Endodermal cell (in vitro differentiated cells): Measurements from ENCODE around the gene SPECC1. TPM values are rescaled to one million over a fixed set of nuclear protein-coding genes. Genes with fewer than 3 reads are reported as not detected.
"Not testable (repeated sequence)": the region's sequence is repeated elsewhere in the genome, so short reads cannot be mapped to it uniquely, and the experiment has no call there.

Experiments used
- DNase-seq: peaks from one replicate; pipeline ENCODE4 v3.0.0-alpha.2; 2017
- H3K27ac ChIP-seq: 2 replicates; pipeline ENCODE4 v1.5.1; 2013; ENCODE audit warnings: mild to moderate bottlenecking, low read depth, low read length, moderate library complexity
- H3K27me3 ChIP-seq: 2 replicates; pipeline ENCODE4 v1.6.1; 2013; ENCODE audit warnings: mild to moderate bottlenecking, low read length, moderate library complexity; ENCODE audit not compliant: insufficient read depth, control insufficient read depth, poor library complexity, severe bottlenecking
- H3K36me3 ChIP-seq: 2 replicates; pipeline ENCODE4 v1.7.0; 2013; ENCODE audit warnings: mild to moderate bottlenecking, low read length, moderate library complexity; ENCODE audit not compliant: control insufficient read depth, insufficient read depth
- H3K4me1 ChIP-seq: one replicate; pipeline ENCODE4 v1.7.0; 2013; ENCODE audit warnings: low read length; ENCODE audit not compliant: control insufficient read depth, insufficient read depth
- H3K4me3 ChIP-seq: 2 replicates; pipeline ENCODE4 v1.5.1; 2013; ENCODE audit warnings: mild to moderate bottlenecking, low read length, moderate library complexity
- H3K9ac ChIP-seq: 2 replicates; pipeline ENCODE4 v1.6.1; 2013; ENCODE audit warnings: mild to moderate bottlenecking, low read length, moderate library complexity; ENCODE audit not compliant: poor library complexity, severe bottlenecking; ENCODE audit errors: extremely low read depth
- H3K9me3 ChIP-seq: 2 replicates; pipeline ENCODE4 v1.6.1; 2013; ENCODE audit warnings: mild to moderate bottlenecking, low read length, moderate library complexity; ENCODE audit not compliant: control insufficient read depth
- H3K27ac Mint-ChIP-seq: 2 replicates; pipeline ENCODE4 v1.8.0; 2020; ENCODE audit warnings: mixed read lengths
- H3K27me3 Mint-ChIP-seq: 2 replicates; pipeline ENCODE4 v1.8.0; 2021; ENCODE audit warnings: mild to moderate bottlenecking, mixed read lengths; ENCODE audit not compliant: insufficient read depth
- H3K36me3 Mint-ChIP-seq: 2 replicates; pipeline ENCODE4 v1.8.0; 2020; ENCODE audit warnings: low read depth, mixed read lengths
- H3K4me1 Mint-ChIP-seq: 2 replicates; pipeline ENCODE4 v1.8.0; 2020; ENCODE audit warnings: mixed read lengths
- H3K4me3 Mint-ChIP-seq: 2 replicates; pipeline ENCODE4 v1.8.0; 2020; ENCODE audit warnings: mild to moderate bottlenecking, moderate library complexity, mixed read lengths
- H3K9me3 Mint-ChIP-seq: 2 replicates; pipeline ENCODE4 v1.8.0; 2020; ENCODE audit warnings: mild to moderate bottlenecking, mixed read lengths
- WGBS, 2 experiments: methylation state at CpG; one replicate each; pipeline versions ENCODE4 v1.1.5 to v1.1.7; 2013; ENCODE audit warnings: missing lambda C conversion rate in 2 of 2, mixed read lengths in 1 of 2; ENCODE audit not compliant: insufficient coverage in 1 of 2, insufficient read length in 1 of 2; 5-methylcytosine and 5-hydroxymethylcytosine counted together
- total RNA-seq, 2 donors: library from RNA; stranded (reverse); fragmentation: NEBNext Ultra II Directional in 1 of 2; extraction: Animal tissue kit (Norgen Biotek cat#: 25700) in 1 of 2; gene quantifications; 2 replicates in 1 of 2; 3 replicates in 1 of 2; pipeline ENCODE4 v1.2.1, GENCODE V29; 2021
- TF ChIP-seq, protein P1 (sequence below): fragments of 200-600 bp; sonication (generic); conservative IDR thresholded peaks from 2 replicates; pipeline ENCODE4 v1.5.0; 2021; ENCODE audit warnings: antibody characterized with exemption, mild to moderate bottlenecking

The SPECC1 gene
- total RNA-seq, 2 donors from 2014 or later, result 48.7 to 60.6 TPM

DNA sequence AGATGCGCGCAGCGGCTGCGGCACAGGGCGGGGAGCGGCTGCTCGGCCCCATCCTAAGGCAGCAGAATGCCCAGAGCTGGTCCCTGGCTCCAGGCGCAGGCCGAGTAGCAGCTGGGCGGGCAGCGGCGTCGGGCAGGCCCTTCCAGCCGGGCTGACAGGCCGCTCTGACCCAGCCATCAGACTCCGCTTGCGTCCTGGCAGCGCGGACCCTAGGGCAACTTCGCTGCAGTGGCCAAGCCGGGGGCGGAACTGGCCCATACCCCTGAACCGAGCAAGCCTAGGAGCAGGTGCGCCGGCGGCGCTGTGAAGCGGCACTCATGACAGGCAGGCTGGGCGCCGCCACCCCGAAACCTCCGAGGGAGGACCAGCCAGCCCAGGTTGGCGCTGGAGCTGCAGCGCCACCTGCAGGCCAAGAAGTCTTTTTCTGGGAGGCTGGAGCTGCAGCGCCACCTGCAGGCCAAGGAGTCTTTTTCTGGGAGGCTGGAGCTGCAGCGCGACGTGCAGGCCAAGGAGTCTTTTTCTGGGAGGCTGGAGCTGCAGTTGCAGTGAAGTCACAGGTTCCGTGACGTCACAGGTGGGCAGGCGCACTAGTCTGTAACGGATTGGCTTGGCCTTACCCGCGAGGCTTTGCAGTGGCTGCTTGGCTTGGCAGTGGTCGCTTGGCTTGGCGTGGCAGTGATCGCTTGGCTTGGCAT, 311.5 kb downstream of the SPECC1 start:
- not testable (repeated sequence) for H3K9ac ChIP-seq, H3K27ac Mint-ChIP-seq, H3K4me3 ChIP-seq, H3K36me3 Mint-ChIP-seq, H3K9me3 ChIP-seq, H3K27me3 ChIP-seq, H3K36me3 ChIP-seq, H3K27me3 Mint-ChIP-seq, H3K4me1 Mint-ChIP-seq, H3K4me1 ChIP-seq, H3K9me3 Mint-ChIP-seq, H3K27ac ChIP-seq
- WGBS, 2 experiments, result 57 to 87% methylated on average over 11 to 47 of the region's 47 CpGs
- H3K4me3 Mint-ChIP-seq, result peak overlapping the region; percentile 42
- peak; percentile 92 for DNase-seq
- TF ChIP-seq, protein P1, sequence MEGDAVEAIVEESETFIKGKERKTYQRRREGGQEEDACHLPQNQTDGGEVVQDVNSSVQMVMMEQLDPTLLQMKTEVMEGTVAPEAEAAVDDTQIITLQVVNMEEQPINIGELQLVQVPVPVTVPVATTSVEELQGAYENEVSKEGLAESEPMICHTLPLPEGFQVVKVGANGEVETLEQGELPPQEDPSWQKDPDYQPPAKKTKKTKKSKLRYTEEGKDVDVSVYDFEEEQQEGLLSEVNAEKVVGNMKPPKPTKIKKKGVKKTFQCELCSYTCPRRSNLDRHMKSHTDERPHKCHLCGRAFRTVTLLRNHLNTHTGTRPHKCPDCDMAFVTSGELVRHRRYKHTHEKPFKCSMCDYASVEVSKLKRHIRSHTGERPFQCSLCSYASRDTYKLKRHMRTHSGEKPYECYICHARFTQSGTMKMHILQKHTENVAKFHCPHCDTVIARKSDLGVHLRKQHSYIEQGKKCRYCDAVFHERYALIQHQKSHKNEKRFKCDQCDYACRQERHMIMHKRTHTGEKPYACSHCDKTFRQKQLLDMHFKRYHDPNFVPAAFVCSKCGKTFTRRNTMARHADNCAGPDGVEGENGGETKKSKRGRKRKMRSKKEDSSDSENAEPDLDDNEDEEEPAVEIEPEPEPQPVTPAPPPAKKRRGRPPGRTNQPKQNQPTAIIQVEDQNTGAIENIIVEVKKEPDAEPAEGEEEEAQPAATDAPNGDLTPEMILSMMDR, result peak; percentile 100

DNA sequence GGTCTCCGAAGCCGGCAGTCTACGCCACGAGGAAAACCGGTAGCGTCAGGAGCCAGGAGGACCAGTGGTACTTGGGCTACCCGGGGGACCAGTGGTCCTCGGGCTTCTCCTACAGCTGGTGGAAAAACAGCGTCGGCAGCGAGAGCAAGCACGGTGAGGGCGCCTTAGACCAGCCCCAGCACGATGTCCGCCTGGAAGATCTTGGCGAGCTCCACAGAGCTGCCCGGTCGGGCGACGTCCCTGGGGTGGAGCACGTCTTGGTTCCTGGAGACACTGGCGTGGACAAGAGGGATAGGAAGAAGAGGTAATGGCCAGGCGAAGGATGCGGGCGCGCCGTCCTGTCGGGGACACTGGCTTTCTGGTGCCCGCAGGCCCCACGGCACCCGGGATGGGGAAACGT, 312.2 kb downstream of the SPECC1 start:
- not testable (repeated sequence) for H3K9ac ChIP-seq, H3K27me3 ChIP-seq, H3K4me3 ChIP-seq, DNase-seq, H3K4me1 ChIP-seq, H3K4me3 Mint-ChIP-seq, H3K4me1 Mint-ChIP-seq, H3K9me3 ChIP-seq, H3K9me3 Mint-ChIP-seq, H3K27ac ChIP-seq, H3K27ac Mint-ChIP-seq, H3K36me3 Mint-ChIP-seq, H3K27me3 Mint-ChIP-seq, H3K36me3 ChIP-seq
- WGBS, 2 experiments, result 98% methylated on average over 18 of the region's 32 CpGs; no CpG with 5 or more reads in 1 of the 2 experiments

DNA sequence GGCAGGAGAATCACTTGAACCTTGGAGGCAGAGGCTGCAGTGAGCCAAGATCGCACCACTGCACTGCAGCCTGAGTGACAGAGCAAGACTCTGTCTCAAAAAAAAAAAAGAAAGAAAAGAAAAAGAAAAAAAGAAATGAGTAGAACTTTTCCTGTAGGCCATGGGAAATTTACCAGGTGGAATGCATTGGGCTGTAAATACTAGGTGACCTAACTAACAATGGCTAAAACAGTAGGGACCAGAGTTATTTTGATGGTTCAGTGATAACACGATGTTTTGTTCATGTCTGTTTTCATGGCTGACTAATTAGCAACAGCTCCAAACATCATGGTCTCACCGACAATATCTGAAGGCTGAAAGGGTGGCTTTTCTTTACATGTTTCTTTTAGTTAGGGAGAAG, 318.6 kb downstream of the SPECC1 start:
- H3K9me3 ChIP-seq, H3K4me1 Mint-ChIP-seq, DNase-seq, H3K9me3 Mint-ChIP-seq, H3K27me3 Mint-ChIP-seq, H3K4me1 ChIP-seq, H3K27ac ChIP-seq, H3K27ac Mint-ChIP-seq, H3K4me3 Mint-ChIP-seq, H3K36me3 ChIP-seq, H3K36me3 Mint-ChIP-seq, H3K9ac ChIP-seq, H3K27me3 ChIP-seq, H3K4me3 ChIP-seq: not testable (repeated sequence)
- WGBS, 2 experiments, result 90 to 94% methylated on average over 2 to 3 of the region's 3 CpGs

DNA sequence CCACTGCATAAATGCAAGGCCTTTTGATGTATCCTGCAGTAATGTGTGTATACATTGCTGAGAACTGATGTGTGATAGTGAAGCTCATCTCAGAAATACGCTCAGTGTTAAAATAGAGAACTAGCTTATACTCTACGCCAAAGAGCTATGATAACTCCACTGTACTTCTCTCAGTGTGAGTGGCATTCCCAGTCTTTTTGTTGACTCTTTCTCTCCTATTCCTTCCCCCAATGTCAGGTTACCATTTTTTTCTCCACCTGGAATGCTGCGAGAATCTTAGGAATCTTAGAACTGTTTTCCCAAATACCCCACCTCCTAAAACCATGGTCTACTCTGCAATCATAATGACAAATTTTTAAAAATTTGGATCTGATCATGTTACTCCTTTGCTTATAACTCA, 342.2 kb downstream of the SPECC1 start:
- WGBS, 2 experiments, result no CpG with 5 or more reads among the region's 3 CpGs
- H3K27ac Mint-ChIP-seq, H3K4me1 Mint-ChIP-seq, H3K9me3 ChIP-seq, H3K27me3 Mint-ChIP-seq, H3K36me3 Mint-ChIP-seq, H3K36me3 ChIP-seq, DNase-seq, H3K4me3 Mint-ChIP-seq, H3K27me3 ChIP-seq, H3K4me3 ChIP-seq, H3K27ac ChIP-seq, H3K9ac ChIP-seq, H3K4me1 ChIP-seq, H3K9me3 Mint-ChIP-seq: not testable (repeated sequence)

DNA sequence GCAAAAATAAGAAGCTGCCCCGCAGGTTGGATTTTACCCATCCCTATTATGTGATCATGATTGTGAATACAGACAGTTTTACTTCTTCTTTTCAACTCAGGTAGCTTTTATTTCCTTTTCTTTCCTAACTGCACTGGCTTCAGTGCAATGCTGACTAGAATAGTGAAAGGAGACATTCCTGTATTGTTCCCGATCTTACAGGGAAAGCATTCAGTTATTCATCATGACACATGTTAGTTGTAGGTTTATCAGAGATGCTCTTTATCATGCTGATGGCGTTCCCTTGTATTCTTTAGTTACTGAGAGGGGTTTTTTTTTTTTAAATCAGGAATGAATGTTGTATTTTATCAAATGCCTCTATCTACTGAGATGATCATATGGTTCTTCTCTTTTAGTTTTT, 343.4 kb downstream of the SPECC1 start:
- H3K4me1 Mint-ChIP-seq, H3K4me3 ChIP-seq, H3K36me3 ChIP-seq, H3K9me3 ChIP-seq, DNase-seq, H3K36me3 Mint-ChIP-seq, H3K27ac Mint-ChIP-seq, H3K27me3 ChIP-seq, H3K27me3 Mint-ChIP-seq, H3K4me3 Mint-ChIP-seq, H3K9me3 Mint-ChIP-seq, H3K4me1 ChIP-seq, H3K9ac ChIP-seq, H3K27ac ChIP-seq: not testable (repeated sequence)
- 84% methylated on average over 2 of the region's 3 CpGs; no CpG with 5 or more reads in 1 of the 2 experiments for WGBS, 2 experiments

DNA sequence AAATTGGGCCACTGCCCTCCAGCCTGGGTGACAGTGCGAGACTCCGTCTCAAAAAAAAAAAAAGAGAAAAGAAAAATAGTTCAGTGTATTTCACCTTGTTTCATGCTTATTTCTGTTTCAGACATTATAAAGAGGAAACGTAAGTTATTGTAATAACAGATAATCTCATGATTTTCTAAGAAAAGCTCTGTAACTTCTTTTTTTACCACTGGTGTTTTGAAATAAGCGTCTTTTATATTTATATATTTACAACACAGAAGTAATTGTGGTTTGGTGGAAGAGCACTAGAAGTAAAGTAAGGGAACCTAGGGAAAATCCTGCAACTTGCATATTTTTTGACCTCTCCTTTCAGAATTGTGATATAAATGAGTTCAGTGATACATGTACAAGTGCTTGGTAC, 354.7 kb downstream of the SPECC1 start:
- H3K27me3 ChIP-seq, H3K36me3 Mint-ChIP-seq, DNase-seq, H3K36me3 ChIP-seq, H3K27ac Mint-ChIP-seq, H3K4me3 ChIP-seq, H3K27me3 Mint-ChIP-seq, H3K27ac ChIP-seq, H3K9me3 ChIP-seq, H3K4me1 ChIP-seq, H3K9me3 Mint-ChIP-seq, H3K4me1 Mint-ChIP-seq, H3K4me3 Mint-ChIP-seq, H3K9ac ChIP-seq: not testable (repeated sequence)
- 50% methylated on average over 2 of the region's 4 CpGs; no CpG with 5 or more reads in 1 of the 2 experiments for WGBS, 2 experiments
